Suprapubic skin (tissue), 4 donors: ENCODE measurements around the gene OR10Z1. TPM values are rescaled to one million over a fixed set of nuclear protein-coding genes. Genes with fewer than 3 reads are reported as not detected.

Experiments
- DNase-seq, 2 donors: peaks; one replicate each; pipeline ENCODE4 v3.0.0-alpha.2; 2019; ENCODE audit warnings: low spot score in 2 of 2
- H3K27ac ChIP-seq: fragments of 200-600 bp; sonication (generic); one replicate; pipeline ENCODE4 v1.5.1; 2019
- H3K27me3 ChIP-seq: fragments of 200-600 bp; sonication (generic); one replicate; pipeline ENCODE4 v1.5.1; 2019
- H3K36me3 ChIP-seq: fragments of 200-600 bp; sonication (generic); one replicate; pipeline ENCODE4 v1.5.1; 2019
- H3K4me1 ChIP-seq: fragments of 200-600 bp; sonication (generic); one replicate; pipeline ENCODE4 v1.5.1; 2019
- H3K4me3 ChIP-seq: fragments of 200-600 bp; sonication (generic); one replicate; pipeline ENCODE4 v1.5.1; 2019; ENCODE audit warnings: mild to moderate bottlenecking
- H3K9me3 ChIP-seq: fragments of 200-600 bp; sonication (generic); one replicate; pipeline ENCODE4 v1.5.1; 2019
- EP300 ChIP-seq: sonication (generic); formaldehyde crosslinking; IDR thresholded peaks from one replicate; pipeline ENCODE4 v1.6.1; 2017; ENCODE audit warnings: antibody characterized with exemption
- POLR2A ChIP-seq, 2 donors: fragments of 450-650 bp; IDR thresholded peaks; one replicate each; pipeline ENCODE4 v1.6.1; 2017; ENCODE audit warnings: antibody characterized with exemption in 2 of 2, mild to moderate bottlenecking in 2 of 2, moderate library complexity in 2 of 2
- POLR2AphosphoS5 ChIP-seq, 3 donors: sonication (generic); formaldehyde crosslinking; IDR thresholded peaks; one replicate each; pipeline ENCODE4 v1.6.1; 2017; ENCODE audit warnings: antibody characterized with exemption in 3 of 3
- WGBS: methylation state at CpG from one replicate; pipeline ENCODE4 v1.1.5; 2018; 5-methylcytosine and 5-hydroxymethylcytosine counted together
- total RNA-seq, 4 donors: library from RNA; depleted of rRNA; stranded (reverse); fragments of >200 nt; gene quantifications; one replicate each; pipeline ENCODE4 v1.1.0, GENCODE V29; 2016
- TF ChIP-seq, protein P1 (sequence below), 2 donors: fragments of 200-600 bp in 1 of 2; fragments of 450-650 bp in 1 of 2; sonication (generic) in 1 of 2; IDR thresholded peaks; one replicate each; pipeline ENCODE4 v1.5.1; 2016 to 2019; ENCODE audit warnings: antibody characterized with exemption in 2 of 2, mild to moderate bottlenecking in 1 of 2, moderate library complexity in 1 of 2

OR10Z1 gene
- total RNA-seq, 4 donors from 2014 or later, result not detected

GRCh38 chr1:158572226-158572625 lies 32.8 kb upstream of the OR10Z1 start:
- H3K27ac ChIP-seq, result no peak overlapping the region
- H3K27me3 ChIP-seq, result no peaks in the 10 kb centered on the region
- 82% methylated on average over 1 of the region's 1 CpG for WGBS
- H3K9me3 ChIP-seq, result no peaks in the 10 kb centered on the region
- no peak overlapping the region for H3K4me3 ChIP-seq
- no peaks in the 10 kb centered on the region for H3K36me3 ChIP-seq
- H3K4me1 ChIP-seq, result no peaks in the 10 kb centered on the region
- TF ChIP-seq, protein P1, sequence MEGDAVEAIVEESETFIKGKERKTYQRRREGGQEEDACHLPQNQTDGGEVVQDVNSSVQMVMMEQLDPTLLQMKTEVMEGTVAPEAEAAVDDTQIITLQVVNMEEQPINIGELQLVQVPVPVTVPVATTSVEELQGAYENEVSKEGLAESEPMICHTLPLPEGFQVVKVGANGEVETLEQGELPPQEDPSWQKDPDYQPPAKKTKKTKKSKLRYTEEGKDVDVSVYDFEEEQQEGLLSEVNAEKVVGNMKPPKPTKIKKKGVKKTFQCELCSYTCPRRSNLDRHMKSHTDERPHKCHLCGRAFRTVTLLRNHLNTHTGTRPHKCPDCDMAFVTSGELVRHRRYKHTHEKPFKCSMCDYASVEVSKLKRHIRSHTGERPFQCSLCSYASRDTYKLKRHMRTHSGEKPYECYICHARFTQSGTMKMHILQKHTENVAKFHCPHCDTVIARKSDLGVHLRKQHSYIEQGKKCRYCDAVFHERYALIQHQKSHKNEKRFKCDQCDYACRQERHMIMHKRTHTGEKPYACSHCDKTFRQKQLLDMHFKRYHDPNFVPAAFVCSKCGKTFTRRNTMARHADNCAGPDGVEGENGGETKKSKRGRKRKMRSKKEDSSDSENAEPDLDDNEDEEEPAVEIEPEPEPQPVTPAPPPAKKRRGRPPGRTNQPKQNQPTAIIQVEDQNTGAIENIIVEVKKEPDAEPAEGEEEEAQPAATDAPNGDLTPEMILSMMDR (IDR thresholded peaks at IDR 0.05), result no peak
- TF ChIP-seq POLR2A (IDR thresholded peaks at IDR 0.05) (no peak), POLR2AphosphoS5 (IDR thresholded peaks at IDR 0.05) (no peak), EP300 (no peak)
- DNase-seq, result no peak

DNA sequence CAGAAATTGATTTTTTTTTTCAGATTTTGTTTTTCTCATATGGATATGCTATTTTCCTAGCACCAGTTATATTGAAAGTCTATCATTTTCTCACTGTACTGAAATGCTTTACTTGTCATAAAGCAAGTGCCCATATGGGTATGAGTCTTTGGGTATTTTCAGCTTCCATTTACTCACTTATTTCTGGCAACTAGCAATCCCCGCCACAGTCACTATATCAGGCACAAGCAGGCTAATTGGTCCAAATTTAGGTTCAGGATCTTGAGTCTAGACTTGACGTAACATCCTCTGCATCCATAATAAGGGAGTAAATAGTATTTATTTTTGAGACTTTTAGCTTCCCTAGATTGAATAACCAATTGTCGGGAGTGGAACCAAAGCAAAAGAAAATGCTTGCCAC lies 27.5 kb upstream of the OR10Z1 start:
- Histone ChIP-seq H3K36me3 (no peaks in the 10 kb centered on the region), H3K4me1 (no peaks in the 10 kb centered on the region)
- WGBS, result 88% methylated on average over 3 of the region's 3 CpGs

GRCh38 chr1:158579733-158580132 lies 25.3 kb upstream of the OR10Z1 start, which contains the start of gene OR10X1:
Gene OR10X1 (minus strand): TSS chr1:158579899. CDS start chr1:158579899, 0 bp downstream.
- no peaks in the 10 kb centered on the region for H3K36me3 ChIP-seq
- no peak within 1 kb of the TSS for H3K27ac ChIP-seq
- no peak within 1 kb of the TSS for H3K4me3 ChIP-seq
- no peaks in the 10 kb centered on the region for H3K27me3 ChIP-seq
- no peaks in the 10 kb centered on the region for H3K9me3 ChIP-seq
- H3K4me1 ChIP-seq, result no peaks in the 10 kb centered on the region
- TF ChIP-seq POLR2A (IDR thresholded peaks at IDR 0.05), result no peak
- no peak for TF ChIP-seq POLR2AphosphoS5 (IDR thresholded peaks at IDR 0.05)
- WGBS, result 84% methylated on average over 1 of the region's 1 CpG
- DNase-seq, result no peak

More for the DNA sequence above, 27.5 kb upstream of the OR10Z1 start:
- no peak for DNase-seq
- no peaks in the 10 kb centered on the region for H3K27me3 ChIP-seq
- no peaks in the 10 kb centered on the region for H3K9me3 ChIP-seq
- TF ChIP-seq POLR2AphosphoS5 (IDR thresholded peaks at IDR 0.05) (no peak), EP300 (no peak)
- TF ChIP-seq, protein P1 (IDR thresholded peaks at IDR 0.05), result no peak
- no peak overlapping the region for H3K27ac ChIP-seq
- no peak overlapping the region for H3K4me3 ChIP-seq

- no peak overlapping the region for H3K4me3 ChIP-seq
- no peaks in the 10 kb centered on the region for H3K36me3 ChIP-seq
- no peak for TF ChIP-seq POLR2A (IDR thresholded peaks at IDR 0.05)
- TF ChIP-seq EP300, result no peak
- no peak for TF ChIP-seq POLR2AphosphoS5 (IDR thresholded peaks at IDR 0.05)
- TF ChIP-seq, protein P1 (IDR thresholded peaks at IDR 0.05), result no peak
- no peaks in the 10 kb centered on the region for H3K27me3 ChIP-seq
- 79% methylated on average over 4 of the region's 4 CpGs for WGBS
- H3K9me3 ChIP-seq, result peaks cover 4% of the 10 kb centered on the region
- H3K4me1 ChIP-seq, result no peaks in the 10 kb centered on the region
- DNase-seq, result no peak
- no peak overlapping the region for H3K27ac ChIP-seq
These were observed 21.1 kb upstream of the OR10Z1 start for GRCh38 chr1:158583962-158584361.

DNA sequence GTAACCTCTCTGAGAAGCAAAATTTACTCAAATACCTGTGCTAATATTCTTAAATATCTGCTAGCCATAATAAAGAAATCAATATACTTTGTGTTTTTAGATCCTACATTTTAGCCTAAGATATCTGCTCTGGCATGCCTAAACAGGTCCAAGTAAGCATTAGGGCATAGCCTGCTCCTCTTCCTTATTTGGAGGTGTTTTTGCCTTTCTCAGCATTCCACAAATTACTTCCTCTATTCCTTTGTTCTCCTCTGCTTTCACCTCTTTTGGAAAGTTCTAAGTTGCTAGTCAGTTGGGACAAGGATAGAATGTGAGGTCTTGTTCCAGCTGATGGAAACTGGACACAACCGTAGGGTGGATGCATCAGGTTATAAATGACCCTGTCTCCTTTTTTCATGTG lies 18.1 kb upstream of the OR10Z1 start:
- H3K4me1 ChIP-seq, result no peaks in the 10 kb centered on the region
- DNase-seq, result no peak
- peaks cover 4% of the 10 kb centered on the region for H3K9me3 ChIP-seq
- no peaks in the 10 kb centered on the region for H3K36me3 ChIP-seq
- H3K27me3 ChIP-seq, result no peaks in the 10 kb centered on the region
- WGBS, result 82% methylated on average over 1 of the region's 1 CpG
- H3K4me3 ChIP-seq, result no peak overlapping the region
- TF ChIP-seq POLR2AphosphoS5 (IDR thresholded peaks at IDR 0.05), result no peak
- TF ChIP-seq POLR2A (IDR thresholded peaks at IDR 0.05), result no peak
- TF ChIP-seq, protein P1 (IDR thresholded peaks at IDR 0.05), result no peak
- TF ChIP-seq EP300, result no peak
- no peak overlapping the region for H3K27ac ChIP-seq

- 89% methylated on average over 2 of the region's 2 CpGs for WGBS
- DNase-seq, result no peak
- H3K36me3 ChIP-seq, result no peaks in the 10 kb centered on the region
- no peak overlapping the region for H3K4me3 ChIP-seq
- TF ChIP-seq, protein P1 (IDR thresholded peaks at IDR 0.05), result no peak
- TF ChIP-seq POLR2AphosphoS5 (IDR thresholded peaks at IDR 0.05), result no peak
- TF ChIP-seq POLR2A (IDR thresholded peaks at IDR 0.05), result no peak
- TF ChIP-seq EP300, result no peak
- no peaks in the 10 kb centered on the region for H3K4me1 ChIP-seq
- no peak overlapping the region for H3K27ac ChIP-seq
- H3K9me3 ChIP-seq, result peaks cover 11% of the 10 kb centered on the region
- no peaks in the 10 kb centered on the region for H3K27me3 ChIP-seq
These were observed 4.3 kb upstream of the OR10Z1 start for GRCh38 chr1:158600735-158601134.
